A673 (cell line): ENCODE measurements around the gene SNX19.

ENCODE experiments used
- EZH2 ChIP-seq: fragments of 200-600 bp; sonication (generic); IDR thresholded peaks from 2 replicates; pipeline ENCODE4 v1.6.1; 2017; ENCODE audit warnings: borderline replicate concordance, low read depth, mild to moderate bottlenecking, mixed read lengths, antibody characterized with exemption, low read length; ENCODE audit not compliant: poor library complexity, severe bottlenecking
- TF ChIP-seq, protein P1 (sequence below): fragments of 300-800, 200-600 bp; sonication (generic); conservative IDR thresholded peaks from 2 replicates; pipeline ENCODE4 v1.5.1; 2017; ENCODE audit warnings: low read depth, mild to moderate bottlenecking, antibody characterized with exemption, low read length, moderate library complexity, mixed read lengths

DNA sequence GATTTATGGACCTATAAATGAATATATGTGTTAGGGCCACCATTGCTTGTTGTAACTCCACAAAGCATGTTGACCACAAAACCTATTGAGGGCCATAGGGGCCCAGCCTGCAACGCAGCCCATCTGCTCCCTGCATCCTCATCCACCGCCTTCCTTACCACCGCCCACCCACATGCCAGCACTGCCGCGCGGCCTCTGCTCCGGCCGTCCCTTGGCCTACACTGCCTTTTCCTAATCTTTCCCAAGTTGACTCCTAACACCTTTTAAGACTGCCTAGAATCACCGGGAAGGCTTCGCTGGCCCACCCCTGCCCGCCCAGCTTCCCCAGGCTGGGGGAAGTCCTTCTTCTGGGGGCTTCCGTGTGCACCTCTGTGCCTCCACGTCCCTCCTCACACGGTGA is 55.0 kb downstream of the SNX19 start:
- TF ChIP-seq, protein P1, sequence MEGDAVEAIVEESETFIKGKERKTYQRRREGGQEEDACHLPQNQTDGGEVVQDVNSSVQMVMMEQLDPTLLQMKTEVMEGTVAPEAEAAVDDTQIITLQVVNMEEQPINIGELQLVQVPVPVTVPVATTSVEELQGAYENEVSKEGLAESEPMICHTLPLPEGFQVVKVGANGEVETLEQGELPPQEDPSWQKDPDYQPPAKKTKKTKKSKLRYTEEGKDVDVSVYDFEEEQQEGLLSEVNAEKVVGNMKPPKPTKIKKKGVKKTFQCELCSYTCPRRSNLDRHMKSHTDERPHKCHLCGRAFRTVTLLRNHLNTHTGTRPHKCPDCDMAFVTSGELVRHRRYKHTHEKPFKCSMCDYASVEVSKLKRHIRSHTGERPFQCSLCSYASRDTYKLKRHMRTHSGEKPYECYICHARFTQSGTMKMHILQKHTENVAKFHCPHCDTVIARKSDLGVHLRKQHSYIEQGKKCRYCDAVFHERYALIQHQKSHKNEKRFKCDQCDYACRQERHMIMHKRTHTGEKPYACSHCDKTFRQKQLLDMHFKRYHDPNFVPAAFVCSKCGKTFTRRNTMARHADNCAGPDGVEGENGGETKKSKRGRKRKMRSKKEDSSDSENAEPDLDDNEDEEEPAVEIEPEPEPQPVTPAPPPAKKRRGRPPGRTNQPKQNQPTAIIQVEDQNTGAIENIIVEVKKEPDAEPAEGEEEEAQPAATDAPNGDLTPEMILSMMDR, result no peak
- no peak for TF ChIP-seq EZH2
